NAMALWA (cell line): ENCODE results near the gene ADAM10.
"Not testable (repeated sequence)": the region's sequence is repeated elsewhere in the genome, so short reads cannot be mapped to it uniquely, and the experiment has no call there.

ENCODE experiments used
- DNase-seq: peaks from one replicate; pipeline ENCODE4 v3.0.0-alpha.2; 2015; ENCODE audit warnings: low spot score

ADAM10 gene

DNA sequence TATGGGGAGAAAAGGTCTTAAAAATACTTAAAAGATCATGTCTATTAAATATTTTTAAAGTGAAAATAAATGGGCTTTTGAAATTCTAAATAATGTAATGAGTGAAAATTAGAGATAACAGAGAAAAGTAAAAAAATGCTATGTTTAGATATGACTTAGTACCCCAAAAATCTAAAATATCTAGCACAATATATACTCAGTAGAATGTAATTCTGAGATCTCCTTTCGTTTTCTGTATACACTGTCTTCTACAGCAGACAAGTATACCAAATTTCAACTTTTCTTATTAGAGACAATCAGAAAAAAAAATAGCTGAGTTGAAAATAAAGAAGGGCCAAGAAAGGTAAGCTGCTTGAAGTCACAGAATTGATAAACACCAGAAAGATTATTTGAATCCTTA, 140.8 kb downstream of the ADAM10 start:
- no peak for DNase-seq

DNA sequence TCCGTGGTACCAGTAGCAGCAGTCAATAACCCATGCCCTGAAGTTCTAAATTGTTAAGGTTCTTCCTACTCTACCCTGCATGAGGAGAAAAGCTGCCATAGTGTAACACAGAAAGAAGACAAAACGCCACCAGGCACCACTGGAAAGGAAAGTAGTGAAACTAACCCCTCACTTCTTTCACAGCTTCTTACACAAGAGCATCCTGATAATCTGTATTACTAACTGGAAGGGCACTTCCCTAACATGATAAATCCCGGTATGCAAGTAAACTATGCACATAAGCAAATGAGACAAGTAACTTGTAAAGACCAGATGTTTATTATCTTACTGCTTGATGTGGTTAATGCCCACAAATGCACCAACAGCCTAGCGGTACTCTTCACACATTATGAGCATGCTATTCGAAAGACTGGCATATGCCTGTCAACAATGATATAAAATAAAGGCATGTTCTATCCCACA, 141.3 kb downstream of the ADAM10 start:
- peak; percentile 14 for DNase-seq

DNA sequence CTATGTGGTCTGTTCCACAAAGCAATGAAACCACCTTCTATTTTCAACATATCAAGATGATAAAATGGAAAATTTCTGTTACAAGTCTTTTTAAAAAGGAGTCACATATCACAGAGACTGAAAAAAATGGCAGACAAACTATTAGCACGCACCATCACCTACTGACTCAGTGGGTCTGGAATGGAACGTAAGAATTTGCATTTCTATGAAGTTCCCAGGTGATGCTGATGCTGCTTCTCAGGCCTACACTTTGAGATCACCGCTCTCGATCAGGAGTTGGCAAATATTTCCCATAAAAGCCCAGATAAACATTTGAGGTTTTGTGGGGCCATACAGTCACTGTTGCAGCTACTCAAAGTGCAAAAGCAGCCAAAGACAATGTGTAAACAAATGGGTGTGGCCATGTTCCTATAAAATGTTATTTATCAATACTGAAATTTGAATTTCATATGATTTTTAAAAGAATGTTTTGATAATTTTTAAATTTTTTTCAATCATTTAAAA, 142.9 kb downstream of the ADAM10 start:
- DNase-seq: no peak

DNA sequence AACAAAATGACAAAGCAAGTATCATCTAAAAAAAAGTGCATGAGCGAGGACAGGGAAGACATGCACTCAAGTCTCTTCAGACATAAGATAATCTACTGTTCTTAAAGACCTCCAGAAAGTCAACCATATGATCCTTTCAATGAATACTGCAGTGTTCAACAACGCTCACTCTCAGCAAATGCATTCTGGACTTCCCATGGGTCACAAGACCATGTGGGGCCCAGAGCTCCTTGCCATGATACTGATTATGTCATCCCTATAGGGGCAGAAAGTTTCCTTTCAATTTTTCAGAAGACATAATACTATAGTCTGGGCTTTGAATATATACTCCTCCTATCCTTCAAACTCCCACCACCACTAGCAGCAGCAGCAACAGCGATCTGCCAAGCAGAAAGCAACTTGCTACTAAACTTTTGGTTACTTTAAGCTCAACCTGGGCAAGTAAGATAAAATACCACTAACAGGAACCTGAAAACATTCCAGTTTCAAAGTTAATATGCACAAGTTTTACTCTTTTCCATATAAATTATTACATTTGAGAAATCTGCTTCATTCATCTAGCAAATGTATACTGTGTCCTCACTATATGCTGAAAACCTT, 143.5 kb downstream of the ADAM10 start:
- DNase-seq: no peak

DNA sequence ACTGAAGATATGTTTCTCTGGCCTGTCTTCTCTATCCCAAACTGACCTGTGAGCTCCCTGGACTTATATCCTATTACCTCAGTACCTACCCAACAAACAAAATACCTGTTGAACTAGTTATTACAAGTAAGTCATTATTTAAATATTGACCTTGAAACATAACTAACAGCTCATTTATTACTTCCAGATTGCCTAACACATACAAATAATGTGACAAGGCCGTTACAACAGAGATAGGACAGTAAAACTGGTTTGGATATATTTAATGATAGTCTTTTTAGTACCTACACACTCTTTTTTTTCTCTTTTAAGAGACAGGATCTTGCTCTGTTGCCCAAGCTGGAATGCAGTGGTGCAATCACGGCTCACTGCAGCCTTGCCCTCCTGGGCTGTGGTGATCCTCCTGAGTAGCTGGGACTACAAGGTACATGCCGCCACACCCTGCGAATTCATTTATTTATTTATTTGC, 145.0 kb downstream of the ADAM10 start:
- DNase-seq: no peak

DNA sequence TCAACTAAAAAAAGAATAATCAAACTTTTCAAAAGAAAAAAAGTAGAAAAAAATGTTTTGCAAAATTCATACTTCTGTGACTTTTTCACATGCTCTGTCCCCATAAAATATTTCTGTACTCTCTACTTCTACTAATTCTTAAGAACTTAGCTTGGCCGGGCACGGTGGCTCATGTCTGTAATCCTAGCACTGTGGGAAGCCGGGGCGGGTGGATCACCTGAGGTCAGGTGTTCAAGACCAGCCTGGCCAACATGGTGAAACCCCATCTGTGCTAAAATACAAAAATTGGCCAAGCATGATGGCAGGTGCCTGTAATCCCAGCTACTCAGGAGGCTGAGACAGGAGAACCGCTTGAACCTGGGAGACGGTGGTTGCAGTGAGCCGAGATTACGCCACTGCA, 145.6 kb downstream of the ADAM10 start:
- not testable (repeated sequence) for DNase-seq

DNA sequence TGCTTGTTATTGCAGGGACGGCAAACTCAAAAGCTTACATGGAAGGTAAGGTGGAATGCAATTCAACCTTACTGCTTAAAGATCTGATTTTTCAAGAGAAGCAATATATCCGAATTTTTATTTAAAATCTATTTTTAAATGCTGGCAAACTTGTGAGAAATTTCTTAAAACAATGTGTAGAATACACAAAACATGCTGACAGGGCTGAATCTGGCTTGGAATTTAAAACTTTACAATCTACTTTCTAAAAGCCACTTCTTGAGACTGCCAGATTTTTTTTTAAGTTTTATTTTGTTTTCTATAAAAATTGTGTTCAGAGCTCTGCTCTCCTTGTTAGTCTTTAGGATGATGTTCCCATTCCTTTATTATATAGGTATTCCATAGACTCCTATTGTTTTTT, 146.7 kb downstream of the ADAM10 start:
- no peak for DNase-seq

DNA sequence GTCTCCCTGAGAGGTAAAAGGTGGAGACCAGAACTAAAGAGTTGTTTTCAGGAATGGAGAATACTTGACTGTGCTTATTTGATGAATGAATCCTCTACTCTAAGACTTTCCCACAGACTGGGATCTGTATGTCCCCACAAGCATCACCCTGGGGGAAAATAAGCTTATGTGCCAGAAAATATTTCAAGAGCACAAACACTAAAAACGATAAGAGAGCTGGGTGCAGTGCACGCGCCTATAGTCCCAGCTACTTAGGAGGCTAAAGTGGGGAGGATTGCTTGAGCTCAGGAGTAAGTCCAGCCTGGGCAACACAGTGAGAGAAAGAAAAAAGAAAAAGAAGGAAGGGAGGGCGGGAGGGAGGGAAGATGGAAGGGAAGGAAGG, 150.7 kb downstream of the ADAM10 start:
- DNase-seq: no peak

DNA sequence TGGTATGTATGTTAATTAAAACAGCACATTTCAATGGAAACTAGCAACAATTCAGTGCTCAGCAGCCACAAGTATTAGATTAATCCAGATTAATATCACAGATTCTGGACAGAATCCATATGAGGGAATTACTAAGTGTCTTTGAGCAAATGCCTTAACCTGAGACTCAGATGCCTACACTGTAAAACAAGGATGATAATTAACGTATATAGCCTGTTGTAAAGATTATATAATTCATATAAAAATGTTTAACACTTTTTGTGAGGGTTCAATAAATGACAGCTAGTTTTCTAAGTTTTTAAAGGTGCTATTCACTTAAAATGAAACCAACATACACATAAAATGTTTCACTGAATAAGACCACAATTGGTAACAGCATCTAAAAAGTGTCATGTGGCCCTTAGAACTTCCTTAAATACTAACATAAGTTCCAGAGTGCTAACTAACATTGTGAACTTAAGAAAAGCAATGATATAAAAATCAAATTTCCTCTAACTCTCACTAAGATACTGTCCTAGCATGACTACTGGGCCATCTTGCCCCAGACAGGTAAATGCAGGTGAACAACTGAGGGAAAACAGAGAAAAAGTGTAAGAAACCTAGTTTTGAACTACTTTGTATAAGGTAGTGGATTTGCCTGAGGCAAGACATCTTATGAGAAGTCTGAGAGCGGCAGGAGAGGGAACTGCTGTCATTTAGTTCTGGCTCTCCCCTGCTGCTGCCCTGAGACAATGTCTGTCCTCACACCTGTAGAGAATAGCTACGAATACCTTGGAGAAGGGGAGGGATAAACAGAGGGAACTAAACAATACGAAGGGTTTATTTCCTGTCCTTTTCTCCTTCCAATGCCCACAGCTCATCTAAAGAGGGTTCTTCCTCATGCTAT, 151.3 kb downstream of the ADAM10 start:
- no peak for DNase-seq

DNA sequence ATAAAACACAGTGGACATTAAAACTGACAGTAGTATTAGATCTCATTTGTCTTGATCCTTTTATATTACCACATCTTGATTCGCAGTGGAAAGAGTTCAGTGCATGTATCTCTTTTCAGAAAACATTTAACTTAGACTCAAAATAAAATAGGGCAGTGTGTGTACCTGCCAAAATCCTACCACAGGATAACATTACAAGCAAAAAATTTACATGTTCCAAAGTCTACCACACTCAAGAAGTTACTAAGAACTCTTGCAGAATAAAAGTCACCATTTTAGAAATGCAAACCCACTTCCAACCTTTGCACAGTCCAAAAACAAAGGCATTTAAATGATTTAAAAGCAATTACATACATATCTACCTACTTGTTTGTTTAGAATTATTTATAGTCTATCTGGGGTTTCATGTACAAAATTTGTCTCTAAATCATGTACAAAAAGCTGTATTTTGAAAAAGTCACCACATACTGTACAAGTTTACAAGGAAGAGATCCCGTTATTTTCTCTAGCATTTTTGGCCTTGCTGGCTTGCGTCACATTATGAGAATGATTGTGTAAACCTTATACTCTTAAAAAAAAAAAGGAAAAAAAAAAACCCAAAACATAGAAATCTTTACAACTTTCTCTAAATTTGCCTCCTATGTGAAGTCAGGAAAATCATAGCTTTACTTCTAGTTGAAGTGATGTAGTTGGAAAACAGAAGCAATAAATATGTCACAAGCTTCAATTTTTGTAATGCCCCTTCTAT, 153.8 kb downstream of the ADAM10 start:
- DNase-seq: no peak

DNA sequence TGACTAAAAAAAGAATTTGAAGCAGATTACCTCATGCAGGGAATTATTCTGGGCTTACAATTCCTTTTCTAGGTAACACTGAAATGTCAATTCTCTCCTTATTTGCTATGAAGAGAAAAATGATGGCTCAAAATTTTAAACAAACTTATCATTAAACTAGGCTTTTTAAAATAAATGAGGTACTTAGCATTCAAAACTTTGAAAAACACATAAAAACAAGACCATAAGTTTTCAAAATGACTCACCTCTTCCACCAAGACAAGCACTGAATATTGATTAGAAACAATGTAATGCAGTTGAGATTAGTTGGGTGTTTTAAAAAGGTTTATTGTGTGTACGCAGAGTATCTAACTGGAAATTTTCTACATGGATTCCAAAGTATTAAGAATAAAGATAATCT, 154.6 kb downstream of the ADAM10 start:
- DNase-seq: no peak

DNA sequence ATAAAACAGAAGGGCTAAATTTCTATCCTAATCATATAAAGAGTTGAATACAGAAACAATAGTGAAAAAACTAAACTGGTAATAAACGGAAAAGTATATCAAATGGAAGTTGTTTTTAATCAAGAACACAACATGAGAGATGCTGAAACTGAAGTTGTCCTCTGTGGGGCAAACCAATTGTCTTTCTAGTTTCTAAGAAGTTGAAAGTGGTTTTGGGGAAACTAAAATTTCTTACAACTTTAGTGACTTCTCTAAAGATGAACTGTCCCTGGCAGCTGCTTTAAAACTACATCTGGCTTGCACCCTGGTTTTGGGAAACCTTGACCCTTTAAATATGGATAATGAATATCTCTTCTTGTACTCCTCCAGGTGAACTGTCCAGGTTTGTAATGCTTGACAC, 155.6 kb downstream of the ADAM10 start:
- DNase-seq: no peak

DNA sequence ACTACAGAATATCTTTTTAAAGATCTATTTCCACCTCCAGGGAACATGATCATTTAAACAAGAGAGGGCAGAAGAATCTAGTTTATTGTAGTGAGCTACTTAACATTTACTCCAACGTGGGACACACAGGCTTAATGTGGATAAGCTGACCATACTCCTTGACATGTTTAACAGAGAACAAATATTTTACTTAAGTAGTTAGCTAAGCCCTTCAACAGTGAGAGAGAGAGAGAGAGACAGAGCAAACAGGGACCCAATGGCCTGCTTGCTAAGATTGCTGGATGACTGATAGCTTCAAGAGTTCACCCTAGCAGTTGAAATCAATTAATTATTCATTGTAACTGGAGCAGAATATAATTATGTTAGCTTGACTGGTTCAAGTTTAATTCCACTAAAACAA, 158.6 kb downstream of the ADAM10 start:
- DNase-seq: no peak

DNA sequence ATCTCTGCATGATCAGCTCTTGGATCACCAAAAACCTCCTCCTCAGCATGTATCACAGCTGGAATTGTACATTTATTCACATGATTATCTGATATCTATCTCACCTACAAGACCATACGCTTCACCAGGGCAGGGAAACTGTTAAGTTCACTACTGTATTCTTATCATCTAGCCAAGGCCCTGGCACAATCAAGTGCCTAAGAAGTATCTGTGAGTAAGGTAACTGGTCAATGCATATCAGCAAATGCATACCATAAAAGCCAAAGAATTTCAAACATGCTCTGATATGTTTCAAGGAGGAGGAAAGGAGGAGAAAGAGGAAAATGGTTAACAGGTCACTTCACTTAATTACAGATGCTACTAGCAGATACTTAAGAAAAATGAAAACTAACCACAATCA, 159.3 kb downstream of the ADAM10 start:
- no peak for DNase-seq

DNA sequence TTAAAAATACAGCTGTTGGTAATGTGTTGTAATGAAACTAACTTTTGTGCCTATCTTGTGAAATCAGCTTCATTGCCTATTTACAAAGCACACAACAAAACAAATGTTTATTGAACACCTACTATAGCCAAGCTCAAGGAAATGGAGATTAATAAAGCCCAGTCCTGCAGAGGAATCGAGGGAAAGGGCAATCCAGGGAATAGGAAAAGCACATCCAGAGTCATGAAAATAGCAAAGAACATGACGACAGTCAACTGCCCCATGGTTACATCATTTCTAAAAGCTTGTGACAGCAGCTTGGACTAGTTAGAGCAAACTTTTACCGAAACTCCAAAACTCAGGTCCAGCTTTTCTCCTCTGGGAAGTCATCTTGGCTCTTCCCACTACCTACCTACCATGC, 160.5 kb downstream of the ADAM10 start:
- DNase-seq: no peak

DNA sequence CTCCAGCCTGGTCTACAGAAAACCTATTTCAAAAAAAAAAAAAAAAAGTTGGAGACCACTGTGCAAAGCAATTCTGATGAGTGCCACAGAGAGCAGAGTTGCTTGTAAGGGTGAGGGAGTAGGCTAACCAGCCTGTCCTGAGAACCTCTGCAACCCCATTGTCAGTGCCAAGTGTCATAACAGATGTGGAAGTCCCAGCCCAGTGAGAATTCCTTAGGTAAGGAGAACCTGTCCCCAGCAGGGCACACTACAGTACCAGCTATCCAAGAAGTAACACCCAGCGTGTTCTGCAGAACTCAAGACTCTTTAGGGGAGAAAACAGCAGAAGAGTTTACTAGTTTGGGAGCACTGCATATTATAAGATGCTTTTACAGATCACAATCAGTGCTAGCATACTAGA, 161.4 kb downstream of the ADAM10 start:
- DNase-seq: no peak

DNA sequence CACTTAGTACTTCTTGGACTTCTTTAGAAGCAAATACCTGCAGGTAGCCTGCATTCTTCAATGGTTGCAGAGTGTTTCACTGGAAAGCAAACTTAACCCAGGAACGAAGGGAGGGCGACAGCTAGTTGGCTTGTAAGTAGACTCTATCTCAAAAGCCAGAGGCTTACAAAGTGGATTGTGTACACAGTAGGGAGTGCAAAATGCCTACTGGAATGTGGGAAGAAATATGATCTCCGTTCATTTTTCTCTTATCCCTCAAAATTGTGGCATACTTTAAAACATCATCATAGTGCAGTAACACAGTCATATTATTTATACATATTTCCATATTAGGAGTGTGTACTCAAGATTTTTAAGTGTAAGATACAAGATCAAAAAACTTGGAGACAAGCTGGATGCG, 162.0 kb downstream of the ADAM10 start:
- DNase-seq: no peak

DNA sequence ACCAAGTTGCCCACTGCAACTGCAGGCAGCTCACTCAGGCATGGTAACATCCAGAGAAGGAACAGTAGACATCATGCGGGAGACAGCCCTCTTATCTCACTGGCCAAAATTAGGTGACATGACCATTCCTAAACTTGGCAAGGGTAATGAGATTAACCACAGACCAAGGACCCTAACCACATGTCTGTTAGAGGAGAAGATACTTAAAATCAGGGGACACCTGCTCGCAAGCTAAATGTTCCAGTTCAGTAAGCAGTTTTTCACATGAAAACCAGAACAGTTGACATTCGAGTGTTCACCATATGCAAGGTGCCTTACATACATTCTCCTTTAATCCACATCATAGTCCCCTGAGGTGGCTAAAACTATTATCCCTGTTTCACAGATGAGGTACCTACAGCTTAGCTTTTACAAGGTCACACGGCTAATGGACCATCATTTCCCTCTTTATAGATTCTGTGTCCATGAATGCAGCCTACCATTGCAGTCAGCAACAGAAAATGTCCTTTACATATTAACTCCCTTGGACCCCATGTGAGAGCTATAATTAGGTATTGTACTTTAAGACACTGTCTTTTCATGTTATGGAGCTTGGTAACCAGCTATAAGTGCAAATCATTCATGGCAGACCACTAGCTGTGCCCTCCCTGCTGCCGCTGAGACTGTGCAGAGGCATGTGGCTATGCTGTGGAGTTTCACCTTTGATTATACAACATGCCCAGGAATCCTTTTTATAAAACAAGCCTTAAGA, 163.6 kb downstream of the ADAM10 start:
- DNase-seq: peak; percentile 78

DNA sequence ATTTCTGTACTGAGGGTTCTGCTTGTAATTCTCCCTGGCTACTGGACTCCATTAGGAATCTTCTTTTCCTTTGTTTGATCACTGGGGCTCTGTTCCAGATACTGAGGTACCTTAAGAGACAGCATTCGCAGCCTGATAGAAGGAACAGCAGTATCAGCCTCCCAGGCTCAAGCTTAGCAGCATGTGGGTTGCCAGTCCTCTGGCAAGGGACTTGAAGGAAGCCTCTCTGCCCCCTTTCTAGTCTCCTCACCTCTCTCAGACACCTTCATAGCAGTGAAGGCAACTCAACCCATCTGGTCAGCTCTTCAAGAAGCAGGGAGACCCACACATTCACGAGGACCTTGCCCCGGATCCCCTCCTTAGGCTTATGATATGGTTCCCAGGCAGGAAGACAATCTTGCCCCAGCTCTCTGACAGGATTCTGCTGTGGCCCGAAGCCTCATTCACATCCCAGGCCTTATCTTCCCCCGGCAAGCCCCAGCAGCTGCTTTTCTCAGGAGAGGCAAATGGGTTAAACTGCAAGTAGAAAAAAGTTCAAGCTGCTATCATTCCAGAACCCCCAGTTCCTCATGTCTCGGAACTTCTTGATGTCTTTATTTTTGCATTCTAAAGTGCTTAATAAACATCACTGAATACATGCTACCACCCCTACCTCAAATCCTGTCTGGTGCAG, 164.6 kb downstream of the ADAM10 start:
- DNase-seq: peak; percentile 11

DNA sequence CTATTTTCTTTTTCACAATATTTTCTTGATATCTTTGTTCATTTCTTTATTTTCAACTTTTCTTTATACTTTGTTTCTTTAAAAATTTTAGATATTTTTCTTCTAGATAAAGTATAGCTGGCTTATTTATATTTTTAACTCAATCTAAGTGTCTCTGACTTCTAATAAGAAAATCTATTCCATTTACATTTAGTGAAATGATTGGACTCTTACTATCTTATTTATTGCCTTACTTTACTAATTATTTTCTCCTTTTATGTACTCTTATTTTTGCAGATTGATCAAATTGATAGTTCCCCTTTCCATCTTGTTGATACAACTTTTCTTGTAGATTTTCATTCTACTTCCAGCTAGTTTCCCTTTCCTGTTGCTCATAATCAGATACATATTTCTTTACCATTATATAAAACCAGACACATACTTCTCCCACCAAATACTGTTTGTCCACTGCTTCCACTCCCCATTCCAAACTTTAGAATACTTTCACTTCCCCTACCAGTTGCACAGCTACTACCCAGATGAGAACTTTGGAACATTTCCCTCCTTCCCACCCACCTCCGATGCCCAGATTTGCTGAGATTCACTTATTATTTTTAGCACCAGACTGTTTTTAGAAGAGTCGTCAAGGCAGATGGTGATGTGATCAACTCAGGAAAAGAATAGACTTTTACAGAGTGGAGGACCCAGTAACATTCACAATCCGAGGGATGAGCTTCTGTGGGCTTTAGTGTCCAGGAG, 166.2 kb downstream of the ADAM10 start:
- DNase-seq: no peak

DNA sequence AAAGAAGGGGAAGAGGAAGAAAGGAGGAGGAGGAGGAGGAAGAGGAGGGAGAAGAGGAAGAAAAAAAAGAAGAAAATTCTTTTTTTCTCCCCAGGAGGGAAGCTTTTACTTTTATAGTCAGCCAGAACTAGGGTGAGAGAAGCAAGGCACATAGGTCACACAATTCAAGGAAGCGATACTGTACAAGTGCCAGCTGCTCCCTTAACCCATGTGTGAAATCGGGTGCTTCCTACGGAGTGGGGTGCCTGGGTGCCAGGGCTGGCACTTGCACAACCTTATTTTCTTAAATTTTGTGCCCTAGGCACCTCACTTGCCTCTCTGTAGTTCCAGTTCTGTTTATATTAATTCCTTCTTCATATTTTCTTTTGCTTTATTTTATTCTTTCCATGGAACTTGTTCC, 167.3 kb downstream of the ADAM10 start:
- DNase-seq: no peak
